Neural crest cell (in vitro differentiated cells): ENCODE results near the gene F5. TPM values are rescaled to one million over a fixed set of nuclear protein-coding genes. Genes with fewer than 3 reads are reported as not detected.

Source experiments
- DNase-seq: peaks from one replicate; pipeline ENCODE4 v3.0.0; 2021; ENCODE audit warnings: low read depth, mixed read lengths, low spot score
- H3K27ac Mint-ChIP-seq: one replicate; pipeline ENCODE4 v1.8.0; 2021; ENCODE audit warnings: mild to moderate bottlenecking, mixed read lengths; ENCODE audit not compliant: unreplicated experiment
- H3K27me3 Mint-ChIP-seq: 2 replicates; pipeline ENCODE4 v1.8.0; 2021; ENCODE audit warnings: low read depth, mild to moderate bottlenecking, mixed read lengths
- H3K36me3 Mint-ChIP-seq: 2 replicates; pipeline ENCODE4 v1.8.0; 2021; ENCODE audit warnings: low read depth, mild to moderate bottlenecking, mixed read lengths
- H3K4me1 Mint-ChIP-seq: 2 replicates; pipeline ENCODE4 v1.8.0; 2021; ENCODE audit warnings: mixed read lengths
- H3K4me3 Mint-ChIP-seq: one replicate; pipeline ENCODE4 v1.8.0; 2021; ENCODE audit warnings: mild to moderate bottlenecking, mixed read lengths
- H3K9me3 Mint-ChIP-seq: 2 replicates; pipeline ENCODE4 v1.8.0; 2021; ENCODE audit warnings: mixed read lengths
- total RNA-seq: library from RNA; stranded (reverse); gene quantifications from 2 replicates; pipeline ENCODE4 v1.2.1, GENCODE V29; 2021
- TF ChIP-seq, protein P1 (sequence below): fragments of 200-600 bp; sonication (generic); conservative IDR thresholded peaks from 2 replicates; pipeline ENCODE4 v1.5.0; 2021; ENCODE audit warnings: antibody characterized with exemption, mild to moderate bottlenecking

The F5 gene
- total RNA-seq, 1 donor from 2014 or later: not detected

DNA sequence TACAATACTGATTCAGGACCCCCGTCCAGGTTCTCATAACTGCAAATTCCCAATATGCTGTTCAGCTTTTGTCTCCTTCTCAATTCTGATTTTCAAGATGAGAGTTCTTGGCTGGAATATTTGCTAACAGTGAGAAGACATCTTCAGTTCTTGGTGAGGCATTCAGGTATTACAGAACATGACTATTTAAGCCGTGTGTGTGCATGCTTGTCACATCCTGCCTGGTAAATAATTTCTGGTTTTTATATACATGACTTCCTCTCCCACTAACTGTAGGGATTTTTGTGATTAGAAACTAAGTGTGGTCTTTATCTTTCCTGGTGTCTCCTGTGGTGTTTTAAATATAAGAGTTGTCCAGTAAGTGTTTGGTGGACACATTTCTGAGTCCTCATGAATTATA, 90.4 kb downstream of the F5 start:
- TF ChIP-seq, protein P1, sequence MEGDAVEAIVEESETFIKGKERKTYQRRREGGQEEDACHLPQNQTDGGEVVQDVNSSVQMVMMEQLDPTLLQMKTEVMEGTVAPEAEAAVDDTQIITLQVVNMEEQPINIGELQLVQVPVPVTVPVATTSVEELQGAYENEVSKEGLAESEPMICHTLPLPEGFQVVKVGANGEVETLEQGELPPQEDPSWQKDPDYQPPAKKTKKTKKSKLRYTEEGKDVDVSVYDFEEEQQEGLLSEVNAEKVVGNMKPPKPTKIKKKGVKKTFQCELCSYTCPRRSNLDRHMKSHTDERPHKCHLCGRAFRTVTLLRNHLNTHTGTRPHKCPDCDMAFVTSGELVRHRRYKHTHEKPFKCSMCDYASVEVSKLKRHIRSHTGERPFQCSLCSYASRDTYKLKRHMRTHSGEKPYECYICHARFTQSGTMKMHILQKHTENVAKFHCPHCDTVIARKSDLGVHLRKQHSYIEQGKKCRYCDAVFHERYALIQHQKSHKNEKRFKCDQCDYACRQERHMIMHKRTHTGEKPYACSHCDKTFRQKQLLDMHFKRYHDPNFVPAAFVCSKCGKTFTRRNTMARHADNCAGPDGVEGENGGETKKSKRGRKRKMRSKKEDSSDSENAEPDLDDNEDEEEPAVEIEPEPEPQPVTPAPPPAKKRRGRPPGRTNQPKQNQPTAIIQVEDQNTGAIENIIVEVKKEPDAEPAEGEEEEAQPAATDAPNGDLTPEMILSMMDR: no peak
- Mint-ChIP-seq H3K36me3 (no peaks in the 10 kb centered on the region), H3K27me3 (peaks cover 5% of the 10 kb centered on the region), H3K4me1 (no peaks in the 10 kb centered on the region), H3K4me3 (no peak overlapping the region), H3K9me3 (no peaks in the 10 kb centered on the region), H3K27ac (no peak overlapping the region)
- DNase-seq: no peak

GRCh38 chr1:169495046-169495775, 91.1 kb downstream of the F5 start:
- Mint-ChIP-seq H3K27me3 (peaks cover under 1% of the 10 kb centered on the region), H3K9me3 (no peaks in the 10 kb centered on the region), H3K4me3 (no peak overlapping the region), H3K27ac (no peak overlapping the region), H3K4me1 (no peaks in the 10 kb centered on the region), H3K36me3 (no peaks in the 10 kb centered on the region)
- no peak for DNase-seq
- TF ChIP-seq, protein P1: no peak

DNA sequence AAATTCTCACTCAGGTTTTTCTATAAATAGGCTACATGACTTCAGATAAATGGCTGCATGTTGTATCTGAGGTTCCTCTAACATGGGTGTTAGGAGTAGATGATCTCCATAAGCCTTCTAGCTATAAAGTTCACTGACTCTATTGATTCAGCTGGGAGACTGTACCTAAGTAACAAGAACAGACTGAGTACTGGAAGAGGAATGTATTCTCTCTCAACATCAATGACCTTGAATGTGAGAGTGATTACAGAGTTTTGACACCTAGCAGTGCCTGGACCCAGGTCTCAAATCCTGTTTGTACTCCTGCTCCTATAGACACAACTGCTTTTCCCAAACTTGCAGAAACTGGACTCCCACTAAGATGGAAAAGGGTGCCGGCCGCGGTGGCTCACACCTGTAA, 91.9 kb downstream of the F5 start:
- DNase-seq: no peak
- no peaks in the 10 kb centered on the region for H3K4me1 Mint-ChIP-seq
- TF ChIP-seq, protein P1: no peak
- H3K27ac Mint-ChIP-seq: no peak overlapping the region
- H3K9me3 Mint-ChIP-seq: no peaks in the 10 kb centered on the region
- H3K27me3 Mint-ChIP-seq: no peaks in the 10 kb centered on the region
- no peak overlapping the region for H3K4me3 Mint-ChIP-seq
- no peaks in the 10 kb centered on the region for H3K36me3 Mint-ChIP-seq

DNA sequence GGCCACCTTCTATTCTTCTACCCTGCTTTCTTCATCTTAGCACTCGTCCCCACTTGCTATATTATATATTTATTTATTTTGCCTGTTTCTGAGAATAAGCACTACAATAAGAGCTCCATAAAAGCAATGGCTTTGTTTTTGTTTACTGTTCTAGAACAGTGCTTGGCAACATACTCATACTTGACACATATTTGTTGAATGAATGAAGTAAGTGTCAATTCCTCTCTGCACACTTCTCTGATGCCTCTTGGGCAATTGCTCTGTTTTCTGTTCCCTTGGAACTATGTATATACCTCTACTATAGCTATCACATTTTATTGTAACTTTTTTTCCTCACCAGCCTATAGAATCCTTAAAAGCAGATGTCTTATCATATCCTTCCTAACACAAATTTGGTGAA, 93.0 kb downstream of the F5 start:
- Mint-ChIP-seq H3K9me3 (no peaks in the 10 kb centered on the region), H3K27me3 (no peaks in the 10 kb centered on the region), H3K27ac (no peak overlapping the region), H3K4me1 (no peaks in the 10 kb centered on the region), H3K36me3 (no peaks in the 10 kb centered on the region), H3K4me3 (no peak overlapping the region)
- DNase-seq: no peak
- TF ChIP-seq, protein P1: no peak

DNA sequence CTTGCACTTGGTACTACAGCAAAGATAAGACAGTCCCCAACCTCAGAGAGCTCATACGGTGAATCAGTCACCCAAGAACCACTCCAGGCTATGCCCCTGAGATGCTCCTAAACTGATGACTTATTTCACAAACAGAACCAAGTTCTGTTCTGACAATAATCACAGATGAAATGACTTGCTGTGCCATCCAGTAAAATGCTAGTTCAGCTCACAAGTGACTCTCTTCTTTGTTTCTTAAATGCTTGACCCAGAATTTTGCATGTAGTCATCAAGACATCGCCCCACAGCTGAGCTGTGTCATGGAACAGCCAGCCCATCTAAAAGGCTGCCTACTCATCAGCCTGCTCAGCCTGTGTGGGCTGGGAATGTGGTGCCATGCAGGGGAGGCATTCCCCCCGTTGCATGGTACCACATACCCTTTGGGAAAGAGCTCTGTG, 94.4 kb downstream of the F5 start:
- Mint-ChIP-seq H3K9me3 (no peaks in the 10 kb centered on the region), H3K4me1 (peaks cover 12% of the 10 kb centered on the region), H3K4me3 (no peak overlapping the region), H3K36me3 (no peaks in the 10 kb centered on the region), H3K27ac (no peak overlapping the region), H3K27me3 (no peaks in the 10 kb centered on the region)
- DNase-seq: no peak
- TF ChIP-seq, protein P1: no peak
